Thymus (tissue), 11 donors: ENCODE data around the gene SCRN2. TPM values are rescaled to one million over a fixed set of nuclear protein-coding genes. Genes with fewer than 3 reads are reported as not detected.

Experiments used
- DNase-seq, 9 donors: peaks; one replicate each; pipeline ENCODE4 v3.0.0-alpha.2; 2013; ENCODE audit warnings: low spot score in 9 of 9, low read depth in 6 of 9, missing footprints in 1 of 9
- H3K27ac ChIP-seq, 2 donors: one replicate each; pipeline ENCODE4 v1.5.1; 2013; ENCODE audit warnings: control low read depth in 1 of 2, low read depth in 1 of 2, low read length in 1 of 2, mild to moderate bottlenecking in 1 of 2, moderate library complexity in 1 of 2
- H3K27me3 ChIP-seq, 2 donors: one replicate each; pipeline ENCODE4 v1.5.1; 2013; ENCODE audit warnings: low read length in 1 of 2; ENCODE audit not compliant: control insufficient read depth in 2 of 2, insufficient read depth in 1 of 2
- H3K36me3 ChIP-seq, 2 donors: one replicate each; pipeline ENCODE4 v1.5.1; 2013; ENCODE audit warnings: low read length in 1 of 2, mild to moderate bottlenecking in 1 of 2, moderate library complexity in 1 of 2; ENCODE audit not compliant: control insufficient read depth in 2 of 2, insufficient read depth in 2 of 2
- H3K4me1 ChIP-seq, 2 donors: one replicate each; pipeline ENCODE4 v1.5.1; 2013; ENCODE audit warnings: low read length in 2 of 2; ENCODE audit not compliant: control insufficient read depth in 2 of 2, insufficient read depth in 2 of 2
- H3K4me3 ChIP-seq, 2 donors: one replicate each; pipeline ENCODE4 v1.5.1; 2013; ENCODE audit warnings: low read length in 2 of 2, control low read depth in 1 of 2, mild to moderate bottlenecking in 1 of 2
- H3K9me3 ChIP-seq, 2 donors: one replicate each; pipeline ENCODE4 v1.5.1; 2013; ENCODE audit warnings: low read length in 1 of 2, mild to moderate bottlenecking in 1 of 2; ENCODE audit not compliant: control insufficient read depth in 2 of 2, insufficient read depth in 1 of 2
- WGBS: extraction: QIAGEN DNeasy Blood & Tissue Kit; methylation state at CpG from one replicate; pipeline ENCODE4 v1.1.7; 2013; 5-methylcytosine and 5-hydroxymethylcytosine counted together
- polyA plus RNA-seq: library from polyadenylated mRNA; stranded (reverse); fragments of 200-250 nt; gene quantifications from one replicate; pipeline ENCODE4 v1.2.3, GENCODE V29; 2013
- total RNA-seq: library from RNA; stranded (reverse); fragments of 120-200 nt; gene quantifications from one replicate; pipeline ENCODE4 v1.2.4, GENCODE V29; 2013
- donor health status: healthy.

SCRN2 gene
- total and polyA plus RNA-seq, 2 donors, result 25.3 to 39.4 TPM

- no peak for DNase-seq
- Histone ChIP-seq H3K36me3 (no peaks in the 10 kb centered on the region), H3K4me1 (peaks cover 26 to 59% of the 10 kb centered on the region in 2 donors), H3K4me3 (no peak overlapping the region), H3K9me3 (no peaks in the 10 kb centered on the region), H3K27ac (no peak overlapping the region), H3K27me3 (peaks cover 3 to 16% of the 10 kb centered on the region in 2 donors)
- WGBS, result 42% methylated on average over 7 of the region's 7 CpGs
Measured at GRCh38 chr17:47882247-47882646, 41.2 kb upstream of the SCRN2 start.

- peaks cover 15 to 58% of the 10 kb centered on the region in 2 donors for H3K4me1 ChIP-seq
- no peak overlapping the region for H3K27ac ChIP-seq
- no peaks in the 10 kb centered on the region for H3K9me3 ChIP-seq
- no peak for DNase-seq
- no peaks in the 10 kb centered on the region for H3K36me3 ChIP-seq
- no peak overlapping the region for H3K4me3 ChIP-seq
- H3K27me3 ChIP-seq, result peaks cover 3 to 20% of the 10 kb centered on the region in 2 donors
- WGBS, result 86% methylated on average over 8 of the region's 8 CpGs
Measured at GRCh38 chr17:47879776-47880454, 38.8 kb upstream of the SCRN2 start.

GRCh38 chr17:47879028-47879585 lies 38.0 kb upstream of the SCRN2 start:
- Histone ChIP-seq H3K36me3 (no peaks in the 10 kb centered on the region), H3K4me1 (peaks cover 6 to 58% of the 10 kb centered on the region in 2 donors), H3K27ac (no peak overlapping the region), H3K9me3 (no peaks in the 10 kb centered on the region), H3K27me3 (peaks cover 3 to 20% of the 10 kb centered on the region in 2 donors), H3K4me3 (no peak overlapping the region)
- 38% methylated on average over 2 of the region's 2 CpGs for WGBS
- DNase-seq, result no peak

DNA sequence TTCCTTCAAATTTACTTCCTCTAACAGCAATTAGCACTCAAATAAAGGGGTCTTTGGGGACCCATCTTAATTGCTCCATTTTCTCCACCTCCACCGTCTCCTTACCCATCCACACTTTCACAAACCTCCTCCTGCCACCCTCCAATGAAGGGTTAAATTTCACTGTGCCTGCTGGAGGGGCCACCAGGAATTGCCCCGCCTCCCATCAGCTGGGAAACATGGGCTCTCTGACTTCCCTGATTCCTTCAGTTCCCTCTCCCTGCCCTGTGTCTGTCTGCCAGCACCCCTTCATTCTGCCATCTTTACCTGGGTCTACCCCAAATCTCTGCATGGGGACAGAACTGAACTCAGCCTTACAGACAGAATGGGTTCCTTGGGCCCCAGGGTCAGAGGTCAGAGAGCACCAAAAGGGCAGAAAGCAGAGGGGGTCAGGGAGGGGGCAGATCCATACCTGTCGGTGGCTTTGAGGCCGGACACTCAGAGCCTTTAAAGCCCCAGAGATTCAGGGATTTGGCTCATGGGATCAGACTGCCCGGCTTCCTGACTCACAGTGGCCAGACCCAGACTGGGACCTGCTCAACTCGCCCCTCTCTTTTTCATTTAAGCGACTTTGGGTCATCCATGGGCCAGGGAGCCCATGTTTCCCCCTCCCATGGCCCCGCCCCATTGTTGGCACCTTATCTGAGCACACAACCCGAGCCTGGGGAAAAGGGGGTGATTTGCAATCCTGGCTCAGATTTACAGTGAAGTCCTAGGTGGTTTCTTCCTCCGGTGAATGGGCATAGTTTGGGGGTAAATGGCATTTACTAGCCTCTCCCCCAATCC lies 37.3 kb upstream of the SCRN2 start:
- no peaks in the 10 kb centered on the region for H3K36me3 ChIP-seq
- no peak overlapping the region for H3K27ac ChIP-seq
- no peaks in the 10 kb centered on the region for H3K9me3 ChIP-seq
- H3K4me1 ChIP-seq, result peaks cover 1 to 55% of the 10 kb centered on the region in 2 donors
- peaks cover 3 to 24% of the 10 kb centered on the region in 2 donors for H3K27me3 ChIP-seq
- WGBS, result 91% methylated on average over 10 of the region's 10 CpGs
- no peak overlapping the region for H3K4me3 ChIP-seq
- DNase-seq, result no peak

DNA sequence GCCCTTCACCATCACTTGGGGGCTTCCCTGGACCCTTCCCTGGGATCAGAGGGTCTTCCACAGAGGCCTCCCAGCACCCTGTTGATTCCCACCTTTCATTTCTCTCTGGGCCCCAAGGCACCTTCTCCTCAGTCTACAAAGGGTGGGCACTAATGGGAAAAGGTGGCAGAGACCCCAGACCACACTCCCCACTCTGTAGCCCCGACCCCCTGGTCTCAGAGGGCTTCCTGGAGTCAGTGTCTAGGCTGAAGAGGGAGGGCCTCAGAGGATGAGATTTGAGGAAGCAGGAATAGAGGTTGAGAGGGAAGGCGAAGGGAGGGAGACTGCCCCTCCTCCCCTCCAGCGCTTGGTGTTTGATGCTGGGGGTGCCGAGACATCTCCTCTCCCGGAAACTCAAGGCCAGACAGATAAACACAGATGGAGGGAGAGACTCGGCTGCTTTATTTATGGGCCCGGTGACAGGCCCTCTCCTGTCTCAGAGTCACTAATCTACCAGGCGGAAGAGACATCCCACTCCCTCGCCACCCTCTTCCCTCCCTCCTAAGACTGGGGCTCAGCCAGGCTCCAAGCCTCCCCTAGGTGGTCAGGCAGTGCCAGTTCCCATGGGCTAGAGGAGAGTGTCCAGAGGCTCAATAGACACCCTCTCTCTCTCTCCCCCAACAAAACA lies 36.4 kb upstream of the SCRN2 start:
- peak in 1 of 9 donors; percentile 38 for DNase-seq
- peaks cover 0 to 60% of the 10 kb centered on the region in 2 donors for H3K4me1 ChIP-seq
- H3K27me3 ChIP-seq, result peaks cover 10 to 33% of the 10 kb centered on the region in 2 donors
- H3K9me3 ChIP-seq, result no peaks in the 10 kb centered on the region
- H3K36me3 ChIP-seq, result no peaks in the 10 kb centered on the region
- no peak overlapping the region for H3K27ac ChIP-seq
- H3K4me3 ChIP-seq, result no peak overlapping the region
- WGBS, result 69% methylated on average over 9 of the region's 9 CpGs

- 77% methylated on average over 11 of the region's 11 CpGs for WGBS
- Histone ChIP-seq H3K27ac (no peak overlapping the region), H3K27me3 (peaks cover 26 to 53% of the 10 kb centered on the region in 2 donors), H3K9me3 (peaks cover 0 to 3% of the 10 kb centered on the region in 2 donors), H3K36me3 (no peaks in the 10 kb centered on the region), H3K4me3 (no peak overlapping the region), H3K4me1 (peaks cover 0 to 59% of the 10 kb centered on the region in 2 donors)
- DNase-seq, result no peak
Measured at GRCh38 chr17:47875011-47875985, 34.2 kb upstream of the SCRN2 start.

DNA sequence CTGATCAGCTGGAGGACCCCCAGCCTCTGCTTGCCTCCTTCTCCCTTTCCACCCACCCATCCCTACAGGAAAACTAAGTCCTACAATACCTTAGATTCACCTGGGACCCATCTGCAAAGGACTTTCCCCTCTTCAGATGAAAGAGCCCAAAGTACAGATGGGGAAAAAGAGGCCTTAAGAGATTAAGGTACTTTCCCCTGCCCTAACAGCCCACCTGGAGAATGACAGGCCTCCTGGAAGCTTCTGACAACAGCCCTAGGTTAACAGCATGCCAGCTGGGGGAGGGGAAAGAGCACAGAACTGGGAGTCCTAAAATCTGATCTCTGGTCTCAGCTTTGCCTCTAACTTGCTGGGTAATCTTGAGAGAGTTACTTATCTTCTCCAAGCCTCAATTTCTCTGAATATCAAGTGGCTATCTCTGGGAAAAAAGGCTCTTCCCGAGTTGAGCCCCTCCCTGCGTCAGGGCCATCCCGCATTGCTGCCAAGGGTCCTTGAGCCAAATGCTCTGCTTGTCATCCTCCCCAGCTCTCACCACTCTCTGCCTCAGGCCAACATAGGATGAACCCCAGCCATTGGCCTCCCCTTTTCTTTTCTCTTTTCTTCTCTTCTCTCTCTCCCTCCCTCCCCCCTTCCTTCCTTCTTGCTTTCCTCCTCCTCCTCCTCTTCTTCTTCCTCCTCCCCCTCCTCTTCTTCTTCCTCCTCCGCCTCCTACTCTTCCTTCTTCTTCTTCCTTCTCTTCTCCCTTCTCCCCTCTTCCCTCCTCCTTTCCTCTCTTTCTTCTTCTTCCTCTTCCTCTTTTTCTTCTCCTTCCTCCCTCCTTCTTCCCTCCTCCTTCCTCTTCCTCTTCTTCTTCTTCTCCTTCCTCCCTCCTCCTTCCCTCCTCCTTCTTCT lies 32.4 kb upstream of the SCRN2 start:
- H3K27me3 ChIP-seq, result peaks cover 30 to 64% of the 10 kb centered on the region in 2 donors

More for the DNA sequence above, 32.4 kb upstream of the SCRN2 start:
- DNase-seq, result no peak
- H3K9me3 ChIP-seq, result peaks cover 0 to 3% of the 10 kb centered on the region in 2 donors
- 92% methylated on average over 4 of the region's 4 CpGs for WGBS
- H3K36me3 ChIP-seq, result no peaks in the 10 kb centered on the region
- no peak overlapping the region for H3K4me3 ChIP-seq
- no peak overlapping the region for H3K27ac ChIP-seq
- peaks cover 0 to 50% of the 10 kb centered on the region in 2 donors for H3K4me1 ChIP-seq
